Left ventricle myocardium inferior (tissue), 1 donor: ENCODE measurements around the gene CLSTN2. TPM values are rescaled to one million over a fixed set of nuclear protein-coding genes. Genes with fewer than 3 reads are reported as not detected.

ENCODE experiments used
- DNase-seq: peaks from one replicate; pipeline ENCODE4 v3.0.0-alpha.2; 2020
- H3K27ac ChIP-seq: fragments of 200-600 bp; replicated peaks from 2 replicates; pipeline ENCODE4 v1.8.0; 2021
- H3K27me3 ChIP-seq: fragments of 200-600 bp; 2 replicates; pipeline ENCODE4 v1.8.0; 2021; ENCODE audit warnings: low read depth
- H3K36me3 ChIP-seq: fragments of 200-600 bp; 2 replicates; pipeline ENCODE4 v1.8.0; 2021
- H3K4me1 ChIP-seq: fragments of 200-600 bp; 2 replicates; pipeline ENCODE4 v1.8.0; 2021
- H3K4me3 ChIP-seq: fragments of 200-600 bp; 2 replicates; pipeline ENCODE4 v1.8.0; 2021; ENCODE audit warnings: mild to moderate bottlenecking, moderate library complexity
- H3K9me3 ChIP-seq: fragments of 200-600 bp; replicated peaks from 2 replicates; pipeline ENCODE4 v1.8.0; 2021
- intact Hi-C: fragments of 100-400 bp; cut with micrococcal nuclease; formaldehyde crosslinking; loops from one replicate; pipeline ENCODE4 v1.11.0; 2022
- total RNA-seq: library from RNA; stranded (reverse); fragmentation: NEBNext Ultra II Directional; extraction: Animal tissue kit (Norgen Biotek cat#: 25700); gene quantifications from one replicate; pipeline ENCODE4 v1.2.1, GENCODE V29; 2021
- TF ChIP-seq, protein P1 (sequence below): fragments of 200-600 bp; IDR thresholded peaks from 2 replicates; pipeline ENCODE4 v1.8.0; 2021; ENCODE audit warnings: antibody characterized with exemption, mild to moderate bottlenecking, borderline replicate concordance
- donor health status: DM: no; HTN: yes; CAD: no; lungs with severe emphysema.

The CLSTN2 gene
- total RNA-seq, 1 donor from 2014 or later = 7.0 TPM

DNA sequence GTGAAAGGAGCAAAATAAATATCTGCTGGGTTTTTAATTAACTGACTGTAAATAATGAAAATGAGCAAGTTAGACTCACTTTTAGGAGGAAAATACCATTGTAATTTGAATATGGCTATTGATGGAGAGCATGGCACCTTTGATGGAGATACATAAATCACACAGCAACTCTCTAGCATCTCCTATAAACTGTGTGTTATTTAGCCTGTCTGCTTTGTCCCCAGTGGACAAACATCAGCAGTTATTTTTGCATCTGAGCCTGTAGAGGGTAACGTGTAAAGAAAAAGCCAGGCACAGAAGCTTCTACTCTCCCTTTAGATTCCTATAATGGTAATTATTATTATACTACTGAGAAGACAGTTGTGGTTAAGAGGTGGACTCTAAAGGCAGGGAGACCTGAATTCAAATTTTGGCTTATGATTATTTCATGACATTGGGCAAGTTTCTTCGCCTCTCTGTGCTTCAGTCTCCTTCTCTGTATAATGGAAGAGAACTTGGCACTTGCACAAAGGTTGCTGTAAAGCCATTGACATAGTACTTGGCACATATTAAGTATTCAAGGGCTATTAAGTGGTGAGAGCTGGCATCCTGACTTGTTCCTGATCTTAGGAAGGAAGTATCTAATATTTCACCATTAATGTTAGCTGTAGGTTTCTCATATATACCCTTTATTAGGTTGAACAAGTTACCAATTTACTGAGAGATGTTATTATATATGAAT, 453.4 kb downstream of the CLSTN2 start:
- H3K9me3 ChIP-seq = no peaks in the 10 kb centered on the region
- TF ChIP-seq, protein P1, sequence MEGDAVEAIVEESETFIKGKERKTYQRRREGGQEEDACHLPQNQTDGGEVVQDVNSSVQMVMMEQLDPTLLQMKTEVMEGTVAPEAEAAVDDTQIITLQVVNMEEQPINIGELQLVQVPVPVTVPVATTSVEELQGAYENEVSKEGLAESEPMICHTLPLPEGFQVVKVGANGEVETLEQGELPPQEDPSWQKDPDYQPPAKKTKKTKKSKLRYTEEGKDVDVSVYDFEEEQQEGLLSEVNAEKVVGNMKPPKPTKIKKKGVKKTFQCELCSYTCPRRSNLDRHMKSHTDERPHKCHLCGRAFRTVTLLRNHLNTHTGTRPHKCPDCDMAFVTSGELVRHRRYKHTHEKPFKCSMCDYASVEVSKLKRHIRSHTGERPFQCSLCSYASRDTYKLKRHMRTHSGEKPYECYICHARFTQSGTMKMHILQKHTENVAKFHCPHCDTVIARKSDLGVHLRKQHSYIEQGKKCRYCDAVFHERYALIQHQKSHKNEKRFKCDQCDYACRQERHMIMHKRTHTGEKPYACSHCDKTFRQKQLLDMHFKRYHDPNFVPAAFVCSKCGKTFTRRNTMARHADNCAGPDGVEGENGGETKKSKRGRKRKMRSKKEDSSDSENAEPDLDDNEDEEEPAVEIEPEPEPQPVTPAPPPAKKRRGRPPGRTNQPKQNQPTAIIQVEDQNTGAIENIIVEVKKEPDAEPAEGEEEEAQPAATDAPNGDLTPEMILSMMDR = no peak

DNA sequence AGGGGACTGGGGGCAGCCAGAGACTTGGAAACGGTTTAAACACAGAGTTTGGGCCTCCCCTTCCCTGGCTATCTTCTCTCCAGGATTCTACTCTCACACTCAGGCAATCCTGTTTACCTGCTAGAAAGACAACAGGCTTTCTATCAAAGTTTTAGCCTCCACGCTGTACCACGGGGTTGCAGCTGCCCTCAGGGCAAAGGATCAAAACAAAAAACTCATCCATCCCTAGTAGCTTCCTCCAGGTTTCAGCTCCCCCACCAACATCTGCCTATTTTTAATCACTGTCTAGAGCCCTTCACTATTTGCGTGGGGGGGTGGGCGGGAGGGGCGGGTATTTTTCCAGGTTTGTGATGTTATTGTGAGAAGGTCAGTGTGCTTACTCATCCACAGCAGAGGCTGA, 456.1 kb downstream of the CLSTN2 start:
- TF ChIP-seq, protein P1 = no peak
- no peak overlapping the region for H3K27ac ChIP-seq
- H3K9me3 ChIP-seq = no peaks in the 10 kb centered on the region
- no peak for DNase-seq
- H3K4me1 ChIP-seq = peaks cover 9% of the 10 kb centered on the region
- intact Hi-C loops = no loop called here
- no peaks in the 10 kb centered on the region for H3K36me3 ChIP-seq
- peaks cover 6% of the 10 kb centered on the region for H3K27me3 ChIP-seq
- H3K4me3 ChIP-seq = no peak overlapping the region

More for the DNA sequence above, 453.4 kb downstream of the CLSTN2 start:
- no peaks in the 10 kb centered on the region for H3K4me1 ChIP-seq
- H3K27ac ChIP-seq = no peak overlapping the region
- intact Hi-C loops = no loop called here
- DNase-seq = no peak
- H3K4me3 ChIP-seq = no peak overlapping the region
- H3K36me3 ChIP-seq = no peaks in the 10 kb centered on the region
- H3K27me3 ChIP-seq = peaks cover 6% of the 10 kb centered on the region

DNA sequence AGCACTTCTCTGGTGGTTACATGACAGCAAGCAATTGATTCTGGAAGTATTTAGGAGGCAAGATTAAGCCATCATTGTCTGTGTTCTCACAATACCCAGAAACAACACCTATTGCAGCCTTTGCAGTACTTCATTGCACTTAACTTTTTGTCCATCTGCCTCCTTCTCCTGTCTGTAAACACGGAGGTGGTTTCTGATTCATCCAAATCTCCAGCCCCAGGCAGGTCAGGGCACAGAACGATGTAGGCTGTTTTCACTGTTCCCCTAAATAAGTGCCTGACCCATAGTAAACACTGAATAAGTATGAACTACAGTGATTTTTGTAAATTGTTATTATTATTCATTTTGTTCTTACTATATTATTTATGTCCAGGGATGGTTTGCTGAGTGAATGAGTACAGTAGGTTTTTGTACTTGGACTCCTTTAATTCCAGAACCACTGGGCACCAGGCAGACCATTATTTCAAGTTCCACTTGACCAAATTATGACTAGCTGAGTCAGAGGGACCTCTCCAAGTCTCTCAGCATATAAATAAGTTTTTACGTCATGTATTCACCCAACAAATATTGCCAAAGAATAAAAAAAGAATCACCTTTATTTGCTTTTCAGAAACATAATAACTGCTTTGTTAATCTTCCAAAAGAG, 459.6 kb downstream of the CLSTN2 start:
- peaks cover 6% of the 10 kb centered on the region for H3K27me3 ChIP-seq
- no peak overlapping the region for H3K27ac ChIP-seq
- DNase-seq = no peak
- no peaks in the 10 kb centered on the region for H3K36me3 ChIP-seq
- TF ChIP-seq, protein P1 = no peak
- H3K9me3 ChIP-seq = no peaks in the 10 kb centered on the region
- H3K4me1 ChIP-seq = peaks cover 9% of the 10 kb centered on the region
- H3K4me3 ChIP-seq = no peak overlapping the region
- intact Hi-C loops = no loop called here

DNA sequence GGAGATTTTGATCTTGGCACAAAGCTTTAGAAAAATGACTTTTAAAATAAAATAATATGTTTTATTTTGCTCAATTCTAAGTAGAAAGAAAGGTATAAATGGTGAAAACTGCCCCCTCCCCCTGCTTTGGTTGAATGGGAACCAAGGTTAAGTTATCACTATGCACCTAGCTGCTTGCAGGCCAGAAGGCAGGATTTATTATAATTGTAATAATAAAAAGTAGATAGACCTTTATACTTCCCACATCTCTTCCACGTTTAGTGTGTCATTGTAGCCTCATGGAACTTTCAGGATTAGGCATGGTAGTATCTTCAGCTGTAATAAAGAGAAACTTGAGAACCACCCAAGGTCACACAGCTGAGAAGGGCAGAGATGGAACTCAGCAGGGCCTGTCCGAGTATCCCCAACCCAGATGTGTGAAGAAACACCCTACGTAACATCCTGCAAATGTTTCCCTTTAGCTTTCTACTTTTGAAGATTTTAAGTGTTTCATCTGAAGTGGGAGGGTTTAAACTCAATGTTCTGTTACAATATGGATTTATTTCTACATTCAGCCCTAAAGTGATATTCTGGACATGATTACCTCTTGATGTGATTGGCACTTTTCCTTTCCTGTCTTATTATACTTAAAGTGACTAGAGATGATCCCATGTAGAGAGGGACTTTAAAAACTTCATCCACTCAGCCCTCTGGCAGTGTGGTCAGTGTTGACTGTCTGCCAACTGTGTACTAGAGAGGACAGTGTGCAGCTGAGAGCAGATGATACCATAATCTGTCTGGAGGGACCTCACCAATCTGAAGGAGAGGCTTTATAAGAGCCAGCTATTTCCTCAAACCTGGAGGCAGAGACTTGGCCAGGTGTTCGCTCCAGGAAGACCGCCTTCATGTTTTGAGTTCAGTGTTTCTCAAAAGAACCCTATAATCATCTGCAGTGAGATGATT, 460.4 kb downstream of the CLSTN2 start:
- TF ChIP-seq, protein P1 = no peak
- Histone ChIP-seq H3K27me3 (peaks cover 6% of the 10 kb centered on the region), H3K27ac (no peak overlapping the region), H3K4me1 (peaks cover 9% of the 10 kb centered on the region), H3K9me3 (no peaks in the 10 kb centered on the region), H3K36me3 (no peaks in the 10 kb centered on the region), H3K4me3 (no peak overlapping the region)
- intact Hi-C loops = no loop called here
- DNase-seq = no peak

DNA sequence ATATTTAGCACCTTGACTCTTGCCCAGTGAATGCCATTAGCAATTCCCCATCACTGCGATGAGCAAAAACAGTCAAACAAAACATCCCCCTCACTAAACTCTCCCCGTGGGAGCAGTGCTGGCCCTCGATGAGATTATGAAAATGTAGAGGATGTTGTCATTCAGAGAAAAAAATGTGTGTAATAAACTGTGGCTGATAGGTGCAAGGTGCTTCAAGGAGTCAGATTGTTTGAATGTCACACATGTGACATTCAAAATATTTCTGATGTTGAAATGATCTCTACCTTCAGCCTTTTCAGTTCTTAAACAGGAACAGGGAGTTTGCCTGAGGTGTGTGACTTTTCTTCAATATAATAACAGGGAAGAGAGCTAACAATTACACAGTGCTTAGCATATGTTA, 461.1 kb downstream of the CLSTN2 start:
- Histone ChIP-seq H3K4me1 (peaks cover 9% of the 10 kb centered on the region), H3K4me3 (no peak overlapping the region), H3K9me3 (no peaks in the 10 kb centered on the region), H3K27me3 (peaks cover 4% of the 10 kb centered on the region), H3K36me3 (no peaks in the 10 kb centered on the region), H3K27ac (no peak overlapping the region)
- intact Hi-C loops = no loop called here
- TF ChIP-seq, protein P1 = no peak
- DNase-seq = no peak
